ENCODE results near the gene SCART1. TPM values are rescaled to one million over a fixed set of nuclear protein-coding genes. Genes with fewer than 3 reads are reported as not detected.
"Not testable (repeated sequence)": the region's sequence is repeated elsewhere in the genome, so short reads cannot be mapped to it uniquely, and the experiment has no call there.

SCART1 gene
- total and polyA plus RNA-seq, 11 donors: 0.08 to 1.3 (median 0.34) TPM

- Histone ChIP-seq H3K4me3 (no peak overlapping the region), H3K27me3 (peaks cover 0 to 17% (median 0%) of the 10 kb centered on the region in 9 donors), H3K27ac (no peak overlapping the region), H3K9me3 (no peaks in the 10 kb centered on the region), H3K36me3 (peaks cover 0 to 34% (median 22%) of the 10 kb centered on the region in 9 donors), H3K4me1 (peaks cover 0 to 10% (median 0%) of the 10 kb centered on the region in 12 donors)
- intact Hi-C loops (cut with DNase I): loop anchor here in 3 of 10 donors (5.0 to 10.0 kb wide), 2 partner anchors 151 to 153 kb away; no protein-coding TSS in a partner anchor
- WGBS, 4 donors: 82 to 89% (median 86%) methylated on average over 10 to 17 of the region's 17 CpGs
- DNase-seq: no peak
- TF ChIP-seq CTCF (IDR thresholded peaks at IDR 0.05) (no peak), POLR2A (IDR thresholded peaks at IDR 0.05) (no peak)
- ATAC-seq: peak in 1 of 4 donors; percentile 11
These were observed 32.2 kb upstream of the SCART1 start for GRCh38 chr10:133421336-133422222.

GRCh38 chr10:133422223-133422806 lies 31.4 kb upstream of the SCART1 start:
- Histone ChIP-seq H3K4me1 (peaks cover 0 to 10% (median 0%) of the 10 kb centered on the region in 12 donors), H3K27me3 (peaks cover 0 to 17% (median 0%) of the 10 kb centered on the region in 9 donors), H3K9me3 (no peaks in the 10 kb centered on the region), H3K4me3 (no peak overlapping the region), H3K36me3 (peaks cover 0 to 34% (median 22%) of the 10 kb centered on the region in 9 donors), H3K27ac (no peak overlapping the region)
- intact Hi-C loops (cut with DNase I): loop anchor here in 3 of 10 donors (5.0 to 10.0 kb wide), 2 partner anchors 150 to 152 kb away; no protein-coding TSS in a partner anchor
- no peak for TF ChIP-seq CTCF (IDR thresholded peaks at IDR 0.05)
- TF ChIP-seq POLR2A (IDR thresholded peaks at IDR 0.05): no peak
- no peak for DNase-seq
- no peak for ATAC-seq
- 80 to 87% (median 84%) methylated on average over 10 to 16 of the region's 16 CpGs for WGBS, 4 donors

DNA sequence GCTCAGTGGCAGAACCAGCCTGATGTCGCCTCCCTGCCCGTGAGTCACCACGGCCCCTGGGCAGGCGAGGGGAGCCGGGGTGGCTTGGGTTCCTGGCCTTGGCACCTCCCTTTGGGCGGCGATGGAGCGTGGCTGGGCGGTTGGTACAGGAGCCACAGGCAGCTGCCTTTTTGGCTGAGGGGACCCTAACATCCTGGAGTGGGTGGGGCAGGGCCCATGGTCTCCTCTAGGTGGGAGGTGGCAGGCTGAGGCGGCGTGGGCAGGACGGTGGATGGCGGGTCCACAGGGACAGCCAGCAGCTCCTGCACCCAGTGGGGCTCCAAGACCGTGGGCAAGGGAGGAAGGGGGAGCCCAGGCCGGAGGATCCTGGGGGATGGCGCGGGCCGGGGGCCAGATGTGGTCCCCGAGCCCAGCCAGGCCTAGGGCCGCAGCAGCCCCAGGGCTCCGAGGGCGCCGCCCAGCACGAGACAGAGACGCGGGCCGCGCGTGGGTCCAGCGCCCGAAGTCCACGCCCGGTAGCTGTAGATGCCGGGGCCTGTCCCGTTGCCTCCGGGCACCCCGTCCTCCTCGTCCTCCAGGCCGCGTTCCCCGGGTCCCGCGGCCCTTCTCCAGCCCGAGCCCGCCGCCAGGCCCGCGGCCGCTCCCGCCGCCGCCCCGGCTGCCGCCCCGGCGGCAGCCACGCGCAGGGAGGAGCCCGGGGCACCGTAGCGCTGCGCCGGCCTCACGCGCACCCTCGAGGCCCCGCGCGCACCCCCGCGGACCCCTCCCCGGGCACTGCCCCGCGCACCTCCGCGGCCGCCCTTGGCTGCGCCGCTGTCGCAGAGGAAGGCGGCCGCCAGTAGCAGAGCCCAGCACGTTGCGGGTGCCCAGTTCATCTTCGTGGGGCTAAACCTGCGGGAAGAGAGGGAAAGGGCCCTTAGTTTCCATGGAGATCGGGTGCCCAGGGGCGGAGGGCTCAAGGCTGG lies 30.7 kb upstream of the SCART1 start:
- ATAC-seq (peak in 3 of 4 donors; percentile 11 to 35 (median 19)), DNase-seq (no peak)
- H3K27ac ChIP-seq: no peak overlapping the region
- peaks cover 0 to 17% (median 0%) of the 10 kb centered on the region in 9 donors for H3K27me3 ChIP-seq
- peaks cover 0 to 2% (median 0%) of the 10 kb centered on the region in 12 donors for H3K9me3 ChIP-seq
- H3K4me3 ChIP-seq: peak overlapping the region in 3 of 12 donors; percentile 12 to 33 (median 29)
- peaks cover 0 to 29% (median 18%) of the 10 kb centered on the region in 9 donors for H3K36me3 ChIP-seq
- WGBS, 4 donors: 17 to 46% (median 18%) methylated on average over 26 to 88 of the region's 88 CpGs
- peaks cover 0 to 10% (median 0%) of the 10 kb centered on the region in 12 donors for H3K4me1 ChIP-seq
- TF ChIP-seq POLR2A (IDR thresholded peaks at IDR 0.05): no peak
- no peak for TF ChIP-seq CTCF (IDR thresholded peaks at IDR 0.05)
- intact Hi-C loops (cut with DNase I): loop anchor here in 3 of 10 donors (5.0 to 10.0 kb wide), 2 partner anchors 149 to 152 kb away; no protein-coding TSS in a partner anchor

- H3K27ac ChIP-seq, H3K4me3 ChIP-seq, DNase-seq: not testable (repeated sequence)
- Histone ChIP-seq H3K9me3 (peaks cover 0 to 12% (median 0%) of the 10 kb centered on the region in 12 donors), H3K27me3 (peaks cover 0 to 17% (median 0%) of the 10 kb centered on the region in 9 donors), H3K4me1 (peaks cover 0 to 10% (median 0%) of the 10 kb centered on the region in 12 donors), H3K36me3 (peaks cover 0 to 21% (median 13%) of the 10 kb centered on the region in 9 donors)
- peak in 2 of 4 donors; percentile 2 to 16 for ATAC-seq
- intact Hi-C loops (cut with DNase I): loop anchor here in 3 of 10 donors (5.0 to 10.0 kb wide), 2 partner anchors 148 to 151 kb away; no protein-coding TSS in a partner anchor
- WGBS, 4 donors: 55% methylated on average over 4 of the region's 46 CpGs; no CpG with 5 or more reads in 3 of the 4 donors
These were observed 29.6 kb upstream of the SCART1 start for GRCh38 chr10:133424102-133424501.

- peak in 1 of 4 donors; percentile 11 for ATAC-seq
- Histone ChIP-seq H3K27me3 (peaks cover 0 to 17% (median 0%) of the 10 kb centered on the region in 9 donors), H3K4me3 (peak within 1 kb of the TSS in 3 of 12 donors; percentile 12 to 33 (median 29))
These were observed 29.1 kb upstream of the SCART1 start, which contains the start of gene SPRN for GRCh38 chr10:133424601-133425000. TSS of gene SPRN (minus strand) at chr10:133424625. CDS start at chr10:133423681, 944 bp downstream.

DNA sequence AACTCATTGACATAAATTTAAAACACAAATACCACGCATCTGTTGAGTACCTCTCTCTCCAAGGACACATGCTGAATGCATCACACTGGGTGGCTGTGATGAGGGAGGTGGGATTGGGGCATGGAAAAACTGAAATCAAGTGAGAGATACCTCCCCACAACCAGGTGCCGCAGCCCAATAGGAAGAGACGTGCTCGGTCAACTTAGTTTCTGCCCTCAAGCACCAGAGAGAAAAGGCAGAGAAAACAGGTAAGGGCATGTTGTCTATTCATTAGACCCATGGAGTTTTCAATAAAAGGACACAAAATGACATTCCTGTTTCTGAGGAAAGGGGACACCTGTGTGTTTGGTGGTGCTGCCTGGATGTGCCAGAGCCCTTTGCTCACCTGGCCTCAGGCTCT lies 24.2 kb upstream of the SCART1 start:
- not testable (repeated sequence) for ATAC-seq, H3K27me3 ChIP-seq, H3K4me3 ChIP-seq, DNase-seq, H3K27ac ChIP-seq, H3K4me1 ChIP-seq, H3K36me3 ChIP-seq
- peaks cover 0 to 15% (median 0%) of the 10 kb centered on the region in 12 donors for H3K9me3 ChIP-seq
- intact Hi-C loops (cut with DNase I): loop anchor here in 1 of 10 donors (10.0 kb wide), 1 partner anchor 145 kb away; no protein-coding TSS in a partner anchor
- WGBS, 4 donors: 87 to 92% (median 89%) methylated on average over 4 of the region's 4 CpGs

More at GRCh38 chr10:133424601-133425000, 29.1 kb upstream of the SCART1 start, which contains the start of gene SPRN:
- WGBS, 4 donors: 12 to 20% methylated on average over 13 to 14 of the region's 37 CpGs; no CpG with 5 or more reads in 2 of the 4 donors
- H3K36me3 ChIP-seq: peaks cover 0 to 16% (median 8%) of the 10 kb centered on the region in 9 donors
- peaks cover 0 to 15% (median 0%) of the 10 kb centered on the region in 12 donors for H3K9me3 ChIP-seq
- intact Hi-C loops (cut with DNase I): loop anchor here in 3 of 10 donors (5.0 to 10.0 kb wide), 2 partner anchors 148 to 150 kb away; no protein-coding TSS in a partner anchor
- not testable (repeated sequence) for H3K27ac ChIP-seq, DNase-seq
- H3K4me1 ChIP-seq: peaks cover 0 to 10% (median 0%) of the 10 kb centered on the region in 12 donors

All from heart left ventricle (tissue), 16 donors.